GM19468 (cell line): Measurements from ENCODE around the gene C1QA.
"Not testable (repeated sequence)": the region's sequence is repeated elsewhere in the genome, so short reads cannot be mapped to it uniquely, and the experiment has no call there.

Experiments used
- ATAC-seq: cut with Tn5 transposase; IDR thresholded peaks from one replicate; pipeline ENCODE4 v1.9.1; 2021; ENCODE audit warnings: mild to moderate bottlenecking, moderate library complexity, moderate number of reproducible peaks; ENCODE audit not compliant: unreplicated experiment; ENCODE audit errors: extremely low read depth

Gene C1QA

DNA sequence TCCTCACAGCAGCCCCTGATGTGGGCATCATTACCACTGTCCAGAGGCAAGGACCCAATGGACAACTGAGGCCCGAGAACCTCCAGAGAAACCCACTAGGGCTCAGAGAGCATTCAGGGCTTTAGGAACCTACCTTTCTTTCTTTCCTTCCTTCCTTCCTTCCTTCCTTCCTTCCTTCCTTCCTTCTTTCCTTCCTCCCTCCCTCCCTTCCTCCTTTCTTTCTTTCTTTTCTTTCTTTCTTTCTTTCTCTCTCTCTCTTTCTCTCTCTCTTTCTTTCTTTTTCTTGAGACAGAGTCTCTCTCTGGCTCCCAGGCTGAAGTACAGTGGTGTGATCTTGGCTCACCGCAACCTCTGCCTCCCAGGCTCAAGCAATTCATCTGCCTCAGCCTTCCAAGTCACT, 32.4 kb downstream of the C1QA start:
- not testable (repeated sequence) for ATAC-seq

DNA sequence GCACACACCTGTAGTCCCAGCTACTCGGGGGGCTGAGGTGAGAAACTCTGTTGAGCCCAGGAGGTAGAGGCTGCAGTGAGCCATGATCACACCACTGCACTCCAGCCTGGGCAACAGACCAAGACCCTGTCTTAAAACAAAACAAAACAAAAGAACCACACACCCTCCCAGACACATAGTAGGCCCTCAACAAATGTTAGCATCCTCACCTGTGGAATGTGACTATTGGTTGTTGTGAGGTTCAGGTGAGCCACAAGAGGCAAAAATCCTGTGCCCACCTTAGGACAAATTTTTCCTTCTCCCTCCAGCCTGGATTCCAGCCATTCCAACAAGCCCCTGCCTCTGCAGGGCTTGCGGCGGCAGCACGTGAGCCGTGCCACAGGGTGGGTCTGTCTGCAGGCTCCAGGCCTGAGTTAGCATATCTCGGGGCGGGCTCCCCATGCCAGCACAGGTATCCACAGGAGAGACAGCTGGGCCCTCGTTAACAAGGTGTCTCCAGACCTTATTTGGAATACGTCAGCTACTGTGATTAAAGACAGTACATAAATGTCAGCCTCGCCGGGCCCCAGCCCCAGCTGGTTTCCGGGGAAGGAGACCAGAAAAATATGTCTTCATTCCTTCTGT, 34.0 kb downstream of the C1QA start:
- no peak for ATAC-seq

DNA sequence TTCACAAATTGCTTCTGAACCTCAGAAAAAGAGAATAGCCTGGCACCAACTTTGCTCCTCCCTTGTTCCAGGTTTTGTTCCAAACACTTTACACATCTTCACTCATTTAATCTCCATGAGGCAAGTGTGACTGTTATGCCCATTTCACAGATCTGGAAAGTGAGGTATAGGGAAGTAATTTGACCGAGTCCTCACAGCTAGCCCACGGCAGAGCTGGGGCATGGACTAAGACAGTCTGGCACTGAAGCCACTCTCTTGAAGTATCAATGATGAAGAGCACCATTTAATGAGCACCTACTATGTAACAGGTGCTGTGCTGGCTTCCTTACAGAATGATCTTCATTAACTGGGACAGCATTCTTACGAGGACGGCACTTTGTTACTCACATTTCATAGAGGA, 35.6 kb downstream of the C1QA start:
- ATAC-seq: no peak

DNA sequence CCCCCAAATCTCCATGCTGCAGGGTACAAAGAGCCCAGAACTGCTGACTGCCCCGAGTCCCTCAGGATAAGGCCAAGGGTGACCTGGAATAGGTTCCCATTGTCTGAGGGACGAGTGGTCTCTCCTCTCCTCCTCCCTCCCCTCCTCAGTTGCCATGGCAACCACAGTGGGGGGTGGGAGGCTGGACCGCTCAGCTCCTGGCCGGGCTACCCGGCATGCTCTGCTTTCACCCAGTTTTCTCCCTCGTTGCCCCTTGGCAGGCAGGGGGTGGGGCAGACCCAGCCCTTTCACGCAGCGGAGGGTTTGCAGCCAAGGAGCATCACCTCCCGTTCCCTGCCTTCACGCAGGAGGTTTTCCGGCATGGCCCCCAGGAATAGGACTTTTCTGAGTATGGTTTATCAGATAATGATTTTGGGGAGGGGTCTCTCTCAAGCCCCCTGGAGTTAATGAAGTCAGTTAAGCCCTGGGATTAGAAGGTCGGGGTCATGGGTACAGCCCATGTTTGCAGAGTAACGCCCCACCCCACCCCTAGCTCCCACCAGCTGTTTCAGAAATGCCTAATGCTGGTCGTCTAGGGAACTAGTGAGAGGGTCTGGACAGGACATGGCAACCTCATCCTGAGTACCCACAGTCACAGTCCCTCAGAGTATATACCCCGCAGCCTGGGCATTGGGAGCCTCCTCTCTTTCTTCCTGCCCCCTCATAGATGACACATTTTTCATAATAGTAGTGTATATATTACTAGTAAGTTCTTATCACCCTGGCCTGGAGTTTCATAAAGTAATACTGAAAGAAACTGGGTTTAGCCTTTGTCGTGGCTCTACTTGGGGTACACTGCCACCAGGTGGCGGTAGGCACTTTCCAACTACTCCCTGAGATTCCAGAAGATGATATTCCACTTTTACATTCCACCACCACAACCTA, 37.3 kb downstream of the C1QA start:
- ATAC-seq: no peak

DNA sequence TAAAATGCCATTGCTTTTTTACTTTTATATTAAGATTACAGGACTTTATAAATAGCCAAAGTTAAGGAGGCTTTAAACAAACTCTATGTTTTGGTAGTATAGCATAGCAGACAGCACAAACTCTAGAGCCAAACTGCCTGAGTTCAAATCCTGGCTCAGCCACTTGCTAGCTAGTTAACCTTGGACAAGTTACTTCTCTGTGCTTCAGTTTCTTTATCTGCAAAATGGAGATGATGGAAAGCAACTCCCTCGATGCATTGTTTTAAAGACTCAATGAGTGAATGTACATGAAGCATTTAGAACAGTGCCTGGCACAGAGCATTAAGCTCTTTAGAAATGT, 38.0 kb downstream of the C1QA start:
- no peak for ATAC-seq

DNA sequence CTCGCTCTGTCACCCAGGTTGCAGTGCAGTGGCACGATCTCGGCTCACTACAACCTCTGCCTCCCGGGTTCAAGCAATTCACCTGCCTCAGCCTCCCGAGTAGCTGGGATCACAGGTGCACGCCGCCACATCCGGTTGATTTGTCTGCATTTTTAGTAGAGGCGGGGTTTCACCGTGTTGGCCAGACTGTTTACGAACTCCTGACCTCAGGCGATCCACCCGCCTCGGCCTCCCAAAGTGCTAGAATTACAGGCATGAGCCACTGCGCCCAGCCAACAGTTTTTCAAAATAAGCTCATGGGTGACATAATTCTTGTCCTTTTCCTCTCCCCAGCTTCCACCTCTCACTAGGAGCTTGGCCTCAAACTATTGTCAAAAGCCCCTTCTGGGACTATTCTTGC, 39.7 kb downstream of the C1QA start:
- ATAC-seq: not testable (repeated sequence)

DNA sequence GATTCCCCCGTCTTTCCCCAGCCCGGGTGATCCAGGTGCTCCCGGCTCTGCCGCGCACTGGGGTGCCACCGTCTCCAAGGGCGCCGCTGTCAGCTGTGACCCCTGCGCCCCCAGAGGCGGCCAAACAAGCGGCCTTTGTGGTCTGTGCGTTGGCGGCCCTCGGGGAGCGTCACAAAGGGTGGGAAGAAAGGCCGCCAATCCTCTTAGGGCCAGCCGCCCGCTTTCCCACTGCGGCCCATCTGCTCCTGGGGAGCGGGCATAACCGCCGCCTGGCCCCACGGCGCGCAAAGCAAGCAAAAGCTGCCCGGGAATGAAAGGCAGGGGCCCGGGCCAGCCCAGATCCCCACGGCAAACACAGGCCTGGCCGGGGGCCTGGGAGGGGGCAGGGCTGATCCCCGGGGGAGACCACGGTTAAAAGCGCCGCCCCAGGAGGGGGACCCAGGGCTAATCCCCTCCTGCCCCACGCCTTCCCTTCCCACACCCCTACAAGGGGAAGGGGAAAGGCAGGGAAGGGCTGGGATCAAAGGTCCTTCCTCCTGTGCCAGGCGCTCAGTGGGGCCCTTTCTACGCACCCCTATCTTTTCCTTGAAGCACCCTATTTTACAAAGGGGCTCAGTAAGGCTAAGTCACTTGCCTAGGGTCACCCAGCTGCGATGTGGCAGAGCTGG, 40.6 kb downstream of the C1QA start:
- no peak for ATAC-seq

DNA sequence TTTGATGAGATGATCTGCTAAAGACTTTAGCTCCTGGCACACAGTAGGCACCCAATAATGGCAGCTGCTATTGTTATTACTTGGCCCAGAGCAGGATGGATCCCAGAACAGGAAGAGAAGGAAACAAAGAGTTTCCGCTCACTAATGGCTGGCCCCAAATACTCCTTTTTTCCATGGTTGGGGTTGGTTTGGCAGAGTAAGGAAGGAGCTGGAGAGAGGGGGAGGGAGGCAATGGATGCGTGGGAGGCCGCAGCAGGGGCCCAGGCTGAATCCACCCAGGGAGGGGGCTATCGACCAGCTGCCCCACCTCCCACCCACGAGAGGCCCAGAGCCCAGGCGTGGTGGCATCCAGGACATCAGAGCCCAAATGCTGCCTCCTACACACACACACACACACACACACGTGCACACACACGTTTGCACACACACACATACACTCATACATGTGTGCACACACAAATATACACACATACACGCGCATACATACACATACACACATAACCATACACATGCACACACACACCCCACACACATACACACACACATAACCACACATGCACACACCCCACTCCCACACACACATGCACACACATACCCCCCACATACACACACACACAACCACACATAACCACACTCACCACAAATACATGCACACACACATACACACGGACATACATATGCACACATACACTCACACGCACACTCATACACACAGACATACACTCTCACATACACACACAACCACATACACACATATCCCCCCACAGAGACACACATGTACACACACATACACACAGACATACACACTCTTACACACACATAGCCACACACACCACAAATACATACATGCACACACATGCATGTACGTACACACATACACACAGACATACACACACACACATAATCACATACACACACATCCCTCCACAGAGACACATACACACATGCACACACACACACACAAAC, 41.8 kb downstream of the C1QA start:
- ATAC-seq: no peak

DNA sequence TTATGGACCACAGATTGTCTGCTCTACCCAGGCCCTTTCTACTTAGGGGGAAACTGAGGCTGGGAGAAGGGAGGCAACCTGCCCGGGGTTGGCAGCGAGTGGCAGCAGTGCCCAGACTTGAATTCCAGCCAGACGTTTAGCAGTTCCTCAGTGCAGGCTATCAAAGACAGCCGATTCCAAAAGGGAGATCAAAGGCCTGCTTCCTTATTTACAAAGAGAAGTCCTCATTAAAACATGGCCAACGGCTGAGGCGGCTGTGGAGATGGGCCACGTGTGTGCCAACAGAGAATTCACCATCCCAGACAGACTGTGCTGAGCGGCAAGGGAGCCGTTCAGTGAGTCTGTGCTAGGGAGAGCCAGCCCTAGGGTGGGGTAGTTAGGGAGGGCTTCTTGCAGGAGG, 44.3 kb downstream of the C1QA start:
- no peak for ATAC-seq

DNA sequence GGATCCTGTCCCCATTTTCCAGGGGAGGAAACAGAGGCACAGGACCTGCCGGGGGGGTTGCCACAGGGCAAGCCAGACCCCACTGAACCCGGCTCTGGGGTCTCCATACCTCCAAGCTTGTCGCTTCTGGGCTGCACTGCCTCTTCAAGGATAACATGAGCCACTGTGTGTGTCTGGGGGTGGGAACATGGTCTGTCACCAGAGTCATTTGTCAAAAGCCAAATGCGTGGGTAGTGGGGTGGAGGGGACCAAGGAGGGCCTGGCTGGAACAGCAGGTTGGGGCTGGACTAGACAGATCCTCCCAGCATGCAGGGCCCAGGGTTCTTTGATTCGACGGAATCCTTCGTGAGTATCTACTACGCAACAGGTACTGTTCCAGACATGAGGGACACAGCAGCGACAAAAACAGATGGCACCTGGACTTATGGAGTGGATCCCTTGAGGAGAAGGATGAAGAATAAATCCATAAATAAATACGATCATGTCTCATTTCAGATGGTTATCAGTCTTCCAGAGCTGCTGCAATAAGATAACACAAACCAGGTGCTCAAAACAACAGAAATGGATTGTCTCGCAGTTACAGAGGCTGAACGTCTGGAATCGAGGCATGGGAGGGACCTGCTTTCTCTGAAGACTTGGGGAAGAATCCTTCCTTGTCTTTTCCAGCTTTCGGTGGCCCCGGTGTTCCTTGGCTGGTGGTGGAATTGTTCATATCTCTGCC, 45.3 kb downstream of the C1QA start:
- ATAC-seq: no peak

DNA sequence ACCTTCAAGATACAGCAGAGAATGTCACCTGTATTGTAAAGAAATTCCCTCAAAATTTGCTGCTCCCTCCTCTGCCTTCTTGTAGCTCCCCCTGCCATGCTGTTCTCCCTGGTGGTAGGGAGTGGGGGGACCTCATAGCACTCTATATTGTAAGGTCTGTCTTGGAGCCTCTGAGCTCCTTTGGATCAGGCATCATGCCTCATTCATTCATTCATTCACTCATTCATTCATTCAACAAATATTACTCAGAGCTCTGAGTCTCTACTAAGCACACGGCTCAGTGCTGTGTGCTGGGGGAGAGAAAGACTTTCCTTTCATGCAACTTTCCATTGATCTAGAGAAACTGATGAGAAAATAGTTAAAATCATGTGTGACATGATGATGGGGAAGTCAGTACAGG, 47.1 kb downstream of the C1QA start:
- ATAC-seq: no peak

DNA sequence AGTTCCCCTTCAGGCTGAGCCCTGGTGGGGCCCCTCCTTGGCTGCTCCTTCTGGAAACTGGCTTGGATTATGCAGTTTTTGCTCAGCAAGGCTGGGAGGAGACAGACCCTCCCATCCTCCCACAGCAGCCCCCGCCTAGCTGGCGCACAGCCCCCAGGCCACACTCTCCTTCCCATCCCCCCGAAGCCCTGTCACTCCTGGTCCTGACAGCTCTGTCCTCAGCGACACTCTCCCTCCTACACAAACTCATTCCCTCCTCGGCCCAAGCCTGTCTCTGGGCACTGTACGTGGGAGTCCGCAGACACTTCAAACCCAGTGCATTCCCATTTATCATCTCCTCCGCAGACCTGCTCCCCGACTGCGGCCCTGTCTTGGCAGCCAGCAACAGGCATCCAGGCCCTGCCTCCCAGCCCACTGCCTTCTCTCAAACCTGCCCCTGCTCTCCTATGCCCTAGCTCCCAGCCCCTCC, 49.2 kb downstream of the C1QA start:
- ATAC-seq: no peak

DNA sequence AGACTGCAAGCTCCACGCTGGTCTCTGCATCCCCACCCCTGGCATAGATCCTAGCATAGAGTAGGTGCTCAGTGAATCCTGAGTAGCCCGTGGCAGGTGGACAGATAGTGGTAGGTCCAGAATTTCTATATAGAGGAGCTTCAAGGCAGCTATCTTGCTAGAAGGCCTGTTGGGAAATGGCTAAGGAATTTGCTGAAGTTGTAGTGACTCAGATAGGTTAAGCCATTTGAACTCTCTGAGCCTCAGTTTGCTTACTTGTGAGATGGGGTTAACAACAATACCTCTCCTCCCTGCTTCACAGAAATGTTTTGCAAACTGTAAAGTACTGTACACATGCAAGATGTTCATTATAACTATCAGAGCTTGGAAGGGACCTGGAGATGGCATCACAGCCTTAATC, 50.8 kb downstream of the C1QA start:
- no peak for ATAC-seq

DNA sequence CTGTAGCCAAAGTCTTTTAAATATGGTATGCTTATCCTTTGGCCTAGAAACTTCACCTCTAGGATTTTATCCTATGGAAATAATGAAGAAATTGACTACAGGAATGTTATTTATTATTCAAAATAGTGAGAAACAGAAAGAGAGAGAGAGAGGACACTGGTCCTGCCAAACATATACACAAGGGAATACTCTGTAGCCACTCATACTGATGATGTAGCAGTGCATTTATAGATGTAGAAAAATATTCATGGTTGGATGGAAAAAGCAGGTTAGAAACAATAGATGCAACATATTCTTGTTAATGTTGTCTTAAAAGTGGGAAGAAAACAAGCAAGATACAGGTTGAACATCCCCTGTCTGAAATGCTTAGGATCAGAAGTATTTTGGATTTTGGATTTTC, 52.0 kb downstream of the C1QA start:
- ATAC-seq: no peak
